ENCODE data around the gene PTEN.
"Not testable (repeated sequence)": the region's sequence is repeated elsewhere in the genome, so short reads cannot be mapped to it uniquely, and the experiment has no call there.

PTEN gene

DNA sequence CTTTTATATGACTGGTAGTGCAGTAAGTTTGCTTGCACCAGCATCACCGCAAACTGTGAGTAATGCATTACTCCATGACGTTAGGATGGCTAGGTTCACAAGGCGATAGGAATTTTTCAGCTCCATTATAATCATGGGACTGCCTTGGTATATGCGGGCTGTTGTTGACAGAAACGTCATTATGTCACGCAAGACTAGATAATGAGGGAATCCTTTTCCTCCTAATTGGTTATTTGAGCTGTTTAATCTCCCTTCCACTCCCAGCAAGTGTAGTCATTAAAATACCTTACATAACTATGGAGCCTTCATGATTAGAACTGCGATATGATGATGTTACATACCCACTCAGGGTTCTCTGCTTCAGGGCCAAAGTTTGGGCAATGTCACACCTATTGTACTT, 17.4 kb upstream of the PTEN start:
- peak; percentile 42 for DNase-seq (ENCODE audit: low read depth)

DNA sequence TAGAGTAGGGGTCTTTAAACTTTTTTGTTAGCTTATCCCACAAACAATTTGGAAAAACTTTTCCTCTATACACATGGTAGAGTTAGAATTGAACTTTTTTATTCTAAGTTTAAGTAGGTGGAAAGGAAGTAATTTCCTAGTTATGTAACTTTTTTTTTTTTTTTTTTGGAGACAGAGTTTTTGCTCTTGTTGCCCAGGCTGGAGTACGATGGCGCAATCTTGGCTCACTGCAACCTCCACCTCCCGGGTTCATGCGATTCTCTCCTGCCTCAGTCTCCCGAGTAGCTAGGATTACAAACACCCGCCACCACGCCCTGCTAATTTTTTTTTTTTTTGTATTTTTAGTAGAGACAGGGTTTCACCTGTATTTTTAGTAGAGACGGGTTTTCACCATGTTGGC, 16.7 kb upstream of the PTEN start:
- DNase-seq (ENCODE audit: low read depth) = not testable (repeated sequence)

DNA sequence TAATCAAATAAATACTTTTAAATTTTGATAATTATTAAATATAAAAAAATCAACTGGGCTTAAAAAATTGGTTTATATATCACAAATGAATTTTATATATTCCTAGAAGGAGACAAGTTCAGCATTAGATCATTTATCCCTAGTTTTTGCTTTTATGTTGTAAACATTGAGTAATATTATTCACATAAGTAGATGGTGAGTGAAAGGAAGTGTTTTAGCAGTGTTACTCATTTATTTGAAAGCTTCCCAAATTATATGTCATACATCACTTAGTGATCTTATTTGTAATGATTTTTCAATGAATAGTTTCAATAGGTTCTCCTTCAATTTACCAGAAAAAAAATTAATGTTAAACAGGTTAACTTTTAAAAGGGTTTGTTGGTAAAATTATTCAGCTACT, 15.9 kb upstream of the PTEN start:
- no peak for DNase-seq (ENCODE audit: low read depth)

DNA sequence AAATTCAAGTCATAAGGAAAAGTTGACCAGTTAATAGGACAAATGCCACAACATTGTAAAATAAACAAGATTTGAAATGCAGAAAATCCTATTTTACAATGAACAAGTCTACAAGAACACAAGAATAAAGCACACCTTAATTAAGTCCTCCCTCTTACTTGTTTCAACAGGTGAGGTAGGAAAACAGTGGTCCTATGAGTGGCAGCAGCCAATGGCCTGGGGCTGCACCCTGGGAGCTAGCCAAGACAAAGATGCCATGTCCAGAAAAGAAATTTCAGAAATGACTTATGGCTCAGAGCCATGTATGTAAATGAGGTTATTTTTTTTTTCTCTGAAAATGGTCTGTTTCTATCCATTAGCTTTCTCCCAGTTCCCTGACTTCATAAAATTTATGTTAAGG, 14.4 kb upstream of the PTEN start:
- DNase-seq (ENCODE audit: low read depth) = no peak

DNA sequence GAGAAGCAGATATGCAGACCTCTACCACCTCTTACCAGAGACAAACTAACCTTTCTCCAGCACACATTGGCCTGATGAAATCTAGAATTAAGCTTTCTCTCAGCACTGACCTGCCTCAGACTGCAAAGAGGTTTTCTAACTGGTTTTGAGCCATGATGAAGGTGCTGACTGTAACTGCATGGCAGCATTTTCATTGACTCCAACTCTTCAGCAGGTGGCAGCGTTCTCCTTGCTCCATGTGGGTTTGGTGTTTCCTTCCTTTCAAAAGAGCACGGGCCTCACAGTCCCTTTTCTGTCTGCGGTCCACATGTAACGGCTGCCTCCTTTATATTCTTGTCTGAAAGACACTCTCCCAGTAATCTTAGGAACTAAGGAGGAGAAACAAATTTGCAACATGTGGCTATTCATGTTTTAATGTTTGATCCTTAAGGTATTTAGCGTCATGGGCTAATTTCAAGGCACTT, 12.7 kb upstream of the PTEN start:
- DNase-seq (ENCODE audit: low read depth) = peak; percentile 57

DNA sequence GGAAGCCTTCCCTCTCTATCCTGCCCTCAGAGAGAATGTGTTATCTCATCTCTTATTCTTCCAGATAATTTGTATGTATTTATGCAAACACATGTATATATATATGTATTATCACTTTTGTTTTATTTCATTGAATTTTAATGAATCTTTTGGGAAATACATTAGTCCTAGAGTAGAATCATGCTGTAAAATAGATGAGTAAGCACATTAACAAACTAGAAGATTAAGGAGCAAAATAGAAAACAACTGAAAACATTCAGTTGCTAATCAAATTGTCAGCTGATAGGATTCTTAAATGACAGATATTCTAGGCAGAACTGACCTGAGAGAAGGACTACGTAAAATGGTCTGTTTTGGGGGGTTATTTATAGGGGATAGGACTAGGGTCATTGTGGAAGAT, 11.3 kb upstream of the PTEN start:
- DNase-seq (ENCODE audit: low read depth) = no peak

DNA sequence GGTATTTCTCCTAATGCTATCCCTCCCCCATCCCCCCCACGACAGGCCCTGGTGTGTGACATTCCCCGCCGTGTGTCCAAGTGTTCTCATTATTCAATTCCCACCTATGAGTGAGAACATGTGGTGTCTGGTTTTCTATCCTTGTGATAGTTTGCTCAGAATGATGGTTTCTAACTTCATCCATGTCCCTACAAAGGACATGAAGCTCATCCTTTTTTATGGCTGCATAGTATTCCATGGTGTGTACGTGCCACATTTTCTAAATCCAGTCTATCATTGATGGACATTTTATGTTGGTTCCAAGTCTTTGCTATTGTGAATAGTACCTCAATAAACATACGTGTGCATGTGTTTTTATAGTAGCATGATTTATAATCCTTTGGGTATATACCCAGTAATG, 8.2 kb upstream of the PTEN start:
- DNase-seq (ENCODE audit: low read depth) = not testable (repeated sequence)

GRCh38 chr10:87855665-87856064, 7.8 kb upstream of the PTEN start:
- DNase-seq (ENCODE audit: low read depth) = not testable (repeated sequence)

DNA sequence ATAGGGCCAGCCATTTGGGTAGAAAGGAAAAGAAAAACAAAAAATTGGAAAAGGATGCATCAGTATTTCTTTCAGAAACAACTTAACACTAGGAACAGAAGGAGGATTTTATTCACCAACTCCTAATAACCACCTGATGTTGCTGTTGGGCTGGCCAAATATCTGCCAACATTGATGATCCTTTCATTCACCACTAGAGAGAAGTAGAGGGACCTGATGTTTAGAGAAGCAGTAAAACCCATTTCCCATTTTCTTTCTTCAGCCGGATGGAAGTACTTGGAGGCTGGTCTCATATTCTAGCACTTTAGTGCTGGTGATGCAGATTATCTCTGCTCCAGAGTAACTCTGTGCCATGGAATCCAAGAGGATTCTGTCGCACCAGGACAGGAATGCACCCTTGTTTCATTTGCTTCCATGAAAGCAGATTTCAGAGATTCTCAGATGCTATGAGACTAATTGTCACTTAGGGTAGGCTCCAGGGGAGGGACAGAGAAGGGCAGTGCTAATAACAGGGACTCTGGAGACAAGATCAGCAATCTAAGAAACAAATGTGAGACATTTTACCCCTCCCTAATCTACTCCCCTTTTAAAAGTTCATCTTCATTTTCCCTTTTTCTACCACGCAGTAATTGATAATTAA, 3.1 kb upstream of the PTEN start:
- peak; percentile 70 for DNase-seq (ENCODE audit: low read depth)

DNA sequence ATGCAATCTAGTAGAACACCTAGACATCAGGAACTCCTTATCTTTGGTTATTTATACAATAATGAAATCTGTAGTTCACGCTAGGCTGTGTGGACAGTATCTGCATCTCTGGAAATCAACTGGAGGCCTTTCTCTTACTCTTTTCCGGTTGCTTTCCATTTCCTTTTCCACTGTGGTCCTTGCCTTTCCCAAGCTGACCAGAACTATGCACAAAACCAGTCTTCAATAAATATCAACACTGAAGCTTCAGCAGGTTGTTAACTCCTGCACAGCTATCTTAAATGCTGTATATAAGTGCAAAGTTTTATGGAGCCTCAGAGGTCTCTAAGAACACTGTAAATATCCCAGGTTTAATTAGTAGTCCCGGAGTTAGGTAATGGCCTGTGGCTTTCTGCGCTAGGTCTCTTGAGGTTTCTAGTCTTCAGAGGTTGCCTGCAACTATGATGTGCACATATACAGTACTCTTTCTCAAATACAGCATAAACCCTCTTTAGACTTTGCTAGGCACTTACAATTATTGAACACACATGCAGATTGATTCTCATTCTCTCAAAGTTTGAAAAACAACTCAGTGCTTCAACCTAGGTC, 2.5 kb upstream of the PTEN start:
- no peak for DNase-seq (ENCODE audit: low read depth)

DNA sequence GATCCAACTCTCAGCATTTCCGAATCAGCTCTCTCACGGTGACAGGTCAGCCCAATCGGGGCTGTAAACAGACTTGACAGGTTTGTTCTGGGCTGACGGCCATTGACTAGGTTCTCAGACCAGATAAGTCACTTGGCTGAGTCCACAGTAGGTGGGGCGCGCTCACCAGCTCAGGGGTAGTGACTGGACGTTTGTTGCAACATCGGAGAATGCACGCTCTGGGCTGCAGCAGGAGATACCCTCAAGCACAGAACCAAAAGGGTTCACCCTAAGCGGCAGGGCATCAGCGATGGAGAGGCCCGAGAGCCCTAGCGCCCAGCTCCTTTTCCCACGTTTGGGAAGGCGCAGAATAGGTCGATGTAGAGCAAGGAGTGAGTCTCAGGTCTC, 1.9 kb upstream of the PTEN start:
- DNase-seq (ENCODE audit: low read depth) = peak; percentile 71

- DNase-seq (ENCODE audit: low read depth) = peak; percentile 100
Measured at GRCh38 chr10:87861953-87862678, 1.3 kb upstream of the PTEN start.

GRCh38 chr10:87862679-87863052, 759 bp upstream of the PTEN start:
- no peak for DNase-seq (ENCODE audit: low read depth)

DNA sequence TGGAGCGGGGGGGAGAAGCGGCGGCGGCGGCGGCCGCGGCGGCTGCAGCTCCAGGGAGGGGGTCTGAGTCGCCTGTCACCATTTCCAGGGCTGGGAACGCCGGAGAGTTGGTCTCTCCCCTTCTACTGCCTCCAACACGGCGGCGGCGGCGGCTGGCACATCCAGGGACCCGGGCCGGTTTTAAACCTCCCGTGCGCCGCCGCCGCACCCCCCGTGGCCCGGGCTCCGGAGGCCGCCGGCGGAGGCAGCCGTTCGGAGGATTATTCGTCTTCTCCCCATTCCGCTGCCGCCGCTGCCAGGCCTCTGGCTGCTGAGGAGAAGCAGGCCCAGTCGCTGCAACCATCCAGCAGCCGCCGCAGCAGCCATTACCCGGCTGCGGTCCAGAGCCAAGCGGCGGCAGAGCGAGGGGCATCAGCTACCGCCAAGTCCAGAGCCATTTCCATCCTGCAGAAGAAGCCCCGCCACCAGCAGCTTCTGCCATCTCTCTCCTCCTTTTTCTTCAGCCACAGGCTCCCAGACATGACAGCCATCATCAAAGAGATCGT, 598 bp downstream of the PTEN start:
- peak; percentile 22 for DNase-seq (ENCODE audit: low read depth)

DNA sequence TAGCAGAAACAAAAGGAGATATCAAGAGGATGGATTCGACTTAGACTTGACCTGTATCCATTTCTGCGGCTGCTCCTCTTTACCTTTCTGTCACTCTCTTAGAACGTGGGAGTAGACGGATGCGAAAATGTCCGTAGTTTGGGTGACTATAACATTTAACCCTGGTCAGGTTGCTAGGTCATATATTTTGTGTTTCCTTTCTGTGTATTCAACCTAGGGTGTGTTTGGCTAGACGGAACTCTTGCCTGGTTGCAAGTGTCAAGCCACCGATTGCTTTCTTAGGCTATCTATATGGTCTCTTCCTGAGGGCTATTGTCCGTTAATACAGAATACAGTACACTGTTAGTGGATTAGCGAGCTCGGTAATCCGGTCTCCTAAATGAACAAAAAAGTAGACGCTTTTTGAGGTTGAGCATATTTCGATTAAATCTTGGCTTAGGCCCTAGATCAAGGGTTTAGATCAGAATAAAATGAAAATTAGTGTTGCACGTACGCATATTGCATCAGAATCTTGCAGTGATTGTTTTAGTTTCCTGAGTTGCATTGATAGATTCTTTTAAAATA, 1.2 kb downstream of the PTEN start:
- DNase-seq (ENCODE audit: low read depth) = no peak

- DNase-seq (ENCODE audit: low read depth) = no peak
Measured at GRCh38 chr10:87865241-87865881, 1.9 kb downstream of the PTEN start.

- DNase-seq (ENCODE audit: low read depth) = no peak
Measured at GRCh38 chr10:87866412-87866974, 3.1 kb downstream of the PTEN start.

GRCh38 chr10:87867453-87867852, 4.0 kb downstream of the PTEN start:
- no peak for DNase-seq (ENCODE audit: low read depth)

GRCh38 chr10:87868277-87868676, 4.9 kb downstream of the PTEN start:
- DNase-seq (ENCODE audit: low read depth) = no peak

GRCh38 chr10:87869139-87869538, 5.7 kb downstream of the PTEN start:
- DNase-seq (ENCODE audit: low read depth) = not testable (repeated sequence)

DNA sequence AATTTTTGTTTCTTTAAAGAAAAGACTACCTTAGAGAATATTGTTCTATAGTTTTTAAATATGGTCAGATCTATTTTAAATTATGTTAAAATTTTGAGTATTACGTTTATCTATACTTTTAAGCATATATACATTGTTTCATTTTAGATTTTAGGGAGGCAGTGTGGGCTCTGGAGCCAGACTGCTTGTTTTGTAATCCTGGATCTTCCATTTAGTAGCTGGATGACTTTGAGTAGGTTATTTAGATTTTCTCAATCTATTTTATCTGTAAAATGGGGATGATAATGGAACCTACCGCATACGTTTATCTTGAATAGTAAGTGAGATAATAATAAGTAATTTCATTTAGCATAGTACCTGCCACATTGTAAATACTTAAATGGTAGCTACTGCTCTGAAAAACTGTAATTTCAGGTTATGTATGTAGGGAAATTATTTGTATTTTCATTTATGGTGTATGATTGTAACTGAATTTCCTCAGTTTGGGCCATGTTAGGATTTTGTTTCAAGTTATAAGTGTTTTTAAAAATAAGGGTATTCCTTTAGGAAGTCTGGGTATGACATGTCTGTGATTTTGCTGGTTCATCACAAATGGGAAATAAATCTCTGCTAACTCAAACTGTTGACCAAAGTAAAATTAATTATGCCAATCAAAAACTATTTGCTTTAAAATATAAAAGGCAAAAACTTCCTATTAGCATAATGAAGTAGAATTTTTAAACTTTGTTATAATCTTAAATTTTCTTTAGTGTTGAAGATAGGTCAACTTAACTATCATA, 6.5 kb downstream of the PTEN start:
- DNase-seq (ENCODE audit: low read depth) = no peak

Data from fibroblast of gingiva (primary cell).